Endometrial microvascular endothelial cells (primary cell): ENCODE data around the gene MORN1. TPM values are rescaled to one million over a fixed set of nuclear protein-coding genes. Genes with fewer than 3 reads are reported as not detected.

Experiments used
- in situ Hi-C: cut with HindIII; loops from 2 replicates; pipeline ENCODE4 v1.10.0; 2017; ENCODE audit warnings: low sequenced_read_pairs, low pct_unique_long_range_greater_than_20kb; ENCODE audit errors: inconsistent ontology term
- total RNA-seq: library from RNA; depleted of rRNA; stranded (reverse); fragments of >200 nt; gene quantifications from one replicate; pipeline ENCODE4 v1.2.3, GENCODE V29; 2015; ENCODE audit errors: inconsistent ontology term

The MORN1 gene
- total RNA-seq, 1 donor from 2014 or later = 2.4 TPM

DNA sequence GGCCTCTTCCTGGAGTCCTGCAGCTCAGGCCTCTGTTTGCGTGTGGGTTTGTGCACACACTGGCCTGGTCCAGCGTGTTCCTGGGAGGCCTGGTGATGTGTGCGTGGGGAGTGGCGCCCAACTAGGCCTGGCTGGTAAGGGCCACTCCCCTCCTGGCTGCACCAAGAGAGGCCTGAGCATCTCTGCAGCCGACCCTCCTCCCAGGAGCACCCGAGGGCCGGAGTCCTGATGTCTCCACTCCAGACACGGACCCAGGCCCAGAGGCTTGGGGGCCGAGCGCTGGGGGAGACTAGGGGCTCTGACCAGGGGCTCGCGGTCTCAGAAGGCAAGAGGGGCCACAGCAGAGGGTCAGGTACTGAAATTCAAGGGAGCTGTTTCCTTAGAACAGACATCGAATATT, 33.3 kb downstream of the MORN1 start:
- in situ Hi-C loops = no loop called here

DNA sequence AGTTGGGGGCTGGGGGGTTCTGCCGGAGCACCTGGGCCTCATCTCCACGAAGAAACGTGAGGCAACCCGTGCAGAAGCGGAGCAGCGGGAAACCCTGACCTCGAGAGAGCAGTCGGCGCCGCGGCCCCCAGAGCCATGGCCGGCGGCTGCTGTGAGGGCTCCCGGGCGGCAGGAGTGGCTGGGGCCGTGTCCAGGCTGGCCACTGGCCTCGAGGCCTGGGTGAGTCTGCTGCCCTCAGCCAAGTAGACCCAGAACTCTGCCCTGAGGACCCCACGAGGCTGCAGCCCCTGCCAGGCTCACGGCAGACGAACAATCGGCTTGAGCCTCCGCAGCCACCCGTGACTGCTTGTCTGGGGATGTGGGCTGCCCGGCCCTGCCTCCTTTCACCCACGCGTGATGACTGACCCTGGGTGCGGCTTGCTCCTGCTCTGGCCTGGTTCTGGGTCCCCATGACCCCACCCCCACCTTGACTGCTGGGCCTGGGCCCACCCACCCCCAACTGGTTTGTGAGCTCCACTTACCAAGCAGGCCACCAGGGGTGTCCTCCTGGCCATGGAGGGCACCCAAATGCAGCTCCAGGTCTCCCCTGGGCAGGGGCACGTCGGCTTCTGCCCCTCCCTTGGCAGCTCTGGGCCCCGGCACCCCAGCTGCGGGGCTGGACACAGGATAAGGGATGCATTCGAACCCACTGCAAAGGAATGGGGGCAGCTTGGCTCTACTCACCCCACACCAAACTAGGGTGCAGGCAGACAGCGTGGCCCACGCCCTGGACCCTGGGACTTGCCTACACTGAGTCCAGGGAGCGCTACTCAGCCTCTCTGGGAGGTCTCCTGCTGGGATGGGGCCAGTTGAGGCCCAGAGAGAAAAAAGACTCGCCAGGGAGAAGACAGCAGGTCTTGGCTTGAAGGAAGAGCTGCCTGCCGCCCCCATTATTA, 34.2 kb downstream of the MORN1 start:
- in situ Hi-C loops = no loop called here

DNA sequence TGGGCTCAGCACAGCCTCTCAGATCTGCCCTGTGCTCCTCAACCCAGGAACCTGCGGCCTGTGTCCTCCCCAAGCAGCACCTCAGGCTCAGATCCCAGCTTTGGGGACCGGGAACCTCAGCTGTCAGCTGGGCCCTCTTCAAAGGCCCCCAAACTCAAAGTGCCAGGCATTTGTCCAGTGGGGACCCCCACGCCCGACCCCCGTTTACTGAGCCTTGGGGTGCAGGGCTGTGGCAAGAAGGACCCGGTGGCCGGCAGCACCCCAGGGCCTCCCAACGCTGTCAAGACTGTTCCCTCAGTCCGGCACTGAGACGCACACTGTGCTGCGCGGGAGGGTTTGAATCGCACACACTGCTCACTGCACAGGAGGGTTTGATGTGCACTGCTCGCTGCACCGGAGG, 35.0 kb downstream of the MORN1 start:
- in situ Hi-C loops = no loop called here

- in situ Hi-C loops = no loop called here
Measured at GRCh38 chr1:2355373-2356261, 35.7 kb downstream of the MORN1 start.

DNA sequence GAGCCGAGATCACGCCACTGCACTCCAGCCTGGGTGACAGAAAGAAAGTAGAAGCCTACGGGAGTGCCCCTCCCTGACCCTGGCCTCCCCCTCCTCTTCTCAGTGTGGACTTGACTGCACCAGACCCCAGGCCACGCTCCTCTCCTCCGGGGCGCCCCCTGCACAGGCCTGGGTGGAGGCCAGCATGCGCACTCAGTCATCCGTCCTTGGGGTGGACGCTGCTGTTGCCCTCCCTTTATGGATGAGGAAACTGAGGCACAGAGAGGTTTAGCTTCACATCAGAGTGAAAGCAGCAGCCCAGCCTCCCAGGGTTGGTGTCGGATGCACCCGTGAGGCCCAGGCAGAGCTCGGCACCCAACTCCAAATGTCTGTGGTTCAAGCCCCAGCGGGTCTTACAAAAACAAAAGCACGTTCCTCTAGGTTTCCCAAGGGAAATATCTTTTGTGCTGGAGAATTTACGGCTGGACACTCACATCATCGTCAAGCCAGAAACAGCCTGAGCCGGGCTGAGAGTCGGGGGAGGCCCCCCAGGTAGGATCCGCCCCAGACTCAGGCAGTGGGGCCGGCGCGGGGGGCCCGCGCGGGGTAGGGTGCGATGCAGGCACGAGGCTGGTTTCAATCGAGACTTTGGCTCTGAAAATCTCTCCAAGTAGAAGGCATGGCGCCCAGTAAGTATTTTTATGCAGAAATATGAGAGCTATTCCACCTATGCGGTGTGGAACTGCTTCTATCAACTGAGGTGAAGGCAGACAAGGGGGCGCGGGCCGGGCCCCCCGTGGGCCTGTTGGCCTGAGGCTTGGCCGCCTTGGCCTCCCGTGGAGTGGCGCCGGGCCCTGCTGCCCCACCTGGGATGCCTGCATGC, 36.6 kb downstream of the MORN1 start:
- in situ Hi-C loops = no loop called here

- in situ Hi-C loops = no loop called here
Measured at GRCh38 chr1:2353551-2354438, 37.6 kb downstream of the MORN1 start.

DNA sequence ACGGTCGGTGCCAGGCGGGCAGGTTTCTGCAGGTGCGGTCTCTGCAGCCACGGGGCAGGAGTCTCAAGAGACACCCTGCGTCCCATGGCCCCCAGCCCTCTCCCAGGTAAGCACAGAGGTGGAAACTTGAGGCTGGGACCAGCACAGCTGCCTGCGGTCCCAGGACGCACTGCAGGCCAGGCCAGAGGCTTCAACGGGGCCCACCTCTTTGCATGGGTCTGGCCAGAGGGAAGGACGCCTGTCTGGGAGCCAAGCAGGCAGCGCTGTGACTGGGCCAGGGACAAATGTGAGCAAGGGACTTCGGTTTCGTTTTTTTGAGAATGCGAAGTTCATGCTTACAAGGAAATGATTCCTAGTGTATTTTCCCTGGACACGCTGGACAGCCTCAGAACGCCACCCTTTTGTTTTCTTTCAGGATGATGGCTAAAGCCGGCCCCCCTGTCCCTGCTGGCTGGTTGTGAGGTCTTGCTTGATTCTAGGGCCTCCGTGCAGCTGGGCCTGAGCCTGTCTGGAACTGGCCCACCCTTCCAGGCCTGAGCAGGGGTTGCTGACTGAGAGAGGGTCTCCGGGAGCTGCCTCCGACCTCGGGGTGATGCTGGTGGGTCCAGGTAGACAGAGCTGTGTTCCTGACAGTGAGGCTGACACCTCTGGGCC, 38.3 kb downstream of the MORN1 start:
- in situ Hi-C loops = no loop called here

DNA sequence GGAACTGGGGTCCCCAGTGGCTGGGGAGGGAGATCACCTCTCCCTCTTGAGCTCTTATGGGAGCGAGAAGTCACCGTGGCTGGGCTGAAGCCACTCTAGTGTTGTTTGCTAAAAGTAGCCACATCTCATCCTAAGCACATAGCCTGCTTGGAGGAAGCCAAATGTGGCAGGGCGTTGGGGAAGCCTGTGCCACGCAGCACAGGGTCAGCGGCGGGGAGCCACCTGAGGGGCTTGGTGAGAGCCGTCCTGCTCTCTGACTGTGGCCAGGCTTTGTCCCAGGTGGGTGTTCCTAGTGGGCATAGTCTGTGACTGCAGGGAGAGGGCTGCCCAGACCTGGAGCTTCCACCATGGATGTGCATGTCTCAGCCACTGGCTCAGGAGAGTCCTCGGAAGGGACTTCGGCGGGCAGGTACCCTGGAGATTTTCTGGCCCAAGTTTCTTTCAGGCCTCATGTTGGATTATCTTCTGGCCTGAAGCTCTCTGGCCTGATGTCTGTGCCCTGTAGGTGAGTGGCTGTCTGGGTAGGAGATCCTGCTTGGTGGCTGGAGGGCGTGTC, 38.9 kb downstream of the MORN1 start:
- in situ Hi-C loops = no loop called here

DNA sequence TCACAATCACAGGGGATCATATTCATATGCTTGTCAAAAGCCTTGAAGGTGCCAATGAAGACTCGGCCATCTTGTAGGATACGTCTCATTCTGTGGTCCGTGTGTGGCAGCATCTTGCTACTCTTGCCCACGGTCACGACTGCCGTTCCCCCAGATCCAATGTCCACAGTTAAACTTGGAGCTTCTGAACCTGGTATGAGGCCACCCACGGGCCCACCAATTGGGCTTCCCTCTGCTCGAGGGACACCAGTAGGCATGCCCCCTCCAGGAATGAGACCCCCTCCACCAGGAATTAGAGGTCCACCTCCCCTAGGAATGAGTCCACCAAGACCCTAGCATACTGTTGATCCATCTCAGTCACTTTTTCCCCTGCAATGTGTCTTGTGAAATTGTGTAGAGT, 39.6 kb downstream of the MORN1 start:
- in situ Hi-C loops = no loop called here

DNA sequence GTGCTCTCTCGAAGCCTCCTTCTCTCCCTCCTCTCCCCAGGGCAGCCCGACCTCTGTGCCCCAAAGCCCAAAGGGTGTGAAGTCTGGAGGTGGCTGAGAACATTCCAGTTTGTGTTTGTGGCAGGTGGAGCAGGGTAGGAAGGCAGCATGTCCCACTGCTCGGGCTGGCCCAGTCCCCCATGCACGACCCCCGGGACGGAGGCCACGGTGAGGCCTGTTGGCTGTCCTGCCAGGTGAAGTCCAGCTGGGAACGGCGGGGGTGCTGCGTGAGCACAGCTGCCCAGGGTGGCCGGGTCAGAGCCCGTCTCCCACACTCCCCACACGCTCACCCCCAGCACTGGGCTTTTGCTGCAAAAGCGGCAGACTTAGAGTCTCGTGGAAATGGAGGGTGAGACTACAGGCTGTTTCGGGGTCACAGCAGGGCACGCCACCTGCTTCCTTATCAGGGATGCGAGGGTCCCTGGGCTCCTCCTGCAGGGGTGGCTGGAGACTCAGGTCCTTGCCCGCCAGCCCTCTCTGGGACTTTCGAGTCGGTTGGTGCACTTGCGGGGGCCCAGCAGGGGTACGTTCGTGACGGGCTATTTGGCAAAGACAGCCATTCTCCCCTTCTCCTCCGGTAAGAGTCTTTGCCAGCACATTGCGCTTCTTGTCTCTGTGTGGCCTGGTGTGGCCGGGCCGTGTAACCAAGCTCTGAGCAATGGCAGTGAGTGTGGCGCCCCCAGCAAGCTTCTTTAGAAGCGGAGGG, 40.3 kb downstream of the MORN1 start:
- in situ Hi-C loops = no loop called here

- in situ Hi-C loops = no loop called here
Measured at GRCh38 chr1:2350501-2350900, 40.9 kb downstream of the MORN1 start.

DNA sequence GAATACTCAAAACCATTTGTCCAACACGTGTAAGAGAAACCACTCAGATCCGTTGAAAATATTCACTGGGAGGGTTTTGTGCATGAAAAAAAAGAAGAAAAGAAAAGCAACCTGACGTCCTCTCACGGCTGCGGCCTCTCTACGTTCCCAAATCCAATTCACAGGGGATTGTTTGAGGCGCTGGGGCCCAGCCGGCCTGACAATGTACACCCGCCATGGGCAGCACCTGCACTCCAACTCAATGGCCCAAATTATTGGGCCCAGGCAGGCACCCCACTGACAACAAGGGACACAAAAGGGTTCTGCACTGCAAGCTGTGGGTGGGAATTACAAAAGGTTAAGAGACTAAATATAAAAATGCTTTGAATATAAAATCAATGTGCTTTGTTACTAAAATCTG, 41.5 kb downstream of the MORN1 start:
- in situ Hi-C loops = no loop called here

DNA sequence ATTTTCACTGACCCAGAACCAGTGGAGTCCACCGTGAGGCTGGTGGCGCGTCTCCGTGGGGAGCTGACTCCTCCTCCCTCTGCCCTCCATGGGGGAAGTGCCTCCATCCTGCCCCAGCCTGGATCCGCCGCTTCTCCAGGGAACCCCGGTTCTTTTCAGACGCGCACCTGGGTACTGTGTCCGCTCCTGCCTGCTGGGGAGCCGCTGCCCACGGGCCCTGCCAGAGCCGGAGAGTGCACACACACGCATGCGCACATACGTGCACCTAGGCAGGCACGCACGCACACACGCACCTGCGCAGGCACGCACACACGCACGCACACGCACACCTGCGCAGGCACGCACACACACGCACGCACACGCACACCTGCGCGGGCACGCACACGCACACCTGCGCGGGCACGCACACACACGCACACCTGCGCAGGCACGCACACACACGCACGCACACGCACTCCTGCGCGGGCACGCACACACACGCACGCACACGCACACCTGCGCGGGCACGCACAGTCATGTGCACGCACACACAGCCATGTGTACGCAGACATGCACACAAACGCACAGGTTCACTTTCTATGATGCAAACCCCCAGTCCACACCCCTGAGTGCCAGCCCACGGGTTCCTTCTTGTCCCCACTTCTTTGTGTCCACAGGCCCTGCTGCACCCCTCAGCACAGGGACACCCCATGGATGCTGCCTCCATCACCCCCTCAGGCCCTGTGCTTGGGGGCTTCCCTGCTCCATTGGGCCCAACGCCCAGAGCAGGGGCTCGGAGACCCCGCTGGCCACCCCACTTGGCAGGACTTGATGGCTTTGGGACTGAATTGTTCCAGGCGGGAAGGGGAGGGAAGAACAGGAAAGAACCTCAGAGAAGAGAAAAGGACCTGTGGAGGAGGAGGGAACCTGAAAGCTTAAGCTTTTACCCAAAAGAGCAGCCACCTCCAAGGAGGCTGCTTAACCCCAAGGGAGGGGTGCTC, 42.7 kb downstream of the MORN1 start:
- in situ Hi-C loops = no loop called here

DNA sequence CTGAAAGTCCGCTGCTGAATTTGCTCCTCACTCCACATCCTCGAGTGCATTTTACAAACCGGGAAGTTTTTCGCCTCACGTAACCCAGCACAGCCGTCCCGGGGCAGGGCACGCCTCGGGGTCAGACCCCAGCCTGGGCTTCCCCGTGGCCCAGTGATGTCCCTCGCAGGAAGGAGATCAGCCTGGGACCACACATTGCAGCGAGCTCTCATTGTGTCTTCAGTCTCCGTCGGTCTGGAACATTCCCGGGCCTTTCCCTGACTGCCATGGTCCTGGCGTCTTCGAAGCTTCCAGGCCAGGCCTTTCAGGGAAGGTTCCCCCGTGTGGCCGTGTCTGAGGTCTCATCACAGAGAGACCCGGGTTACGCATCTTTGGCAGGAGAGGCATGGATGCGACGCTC, 43.5 kb downstream of the MORN1 start:
- in situ Hi-C loops = no loop called here

GRCh38 chr1:2347409-2347785, 44.0 kb downstream of the MORN1 start:
- in situ Hi-C loops = no loop called here
